K562 (cell line): ENCODE results near the gene CHD3. TPM values are rescaled to one million over a fixed set of nuclear protein-coding genes. Genes with fewer than 3 reads are reported as not detected.
A peak's percentile ranks its signal among the peaks of the same experiment; 100 is the strongest.

Experiments
- ARNT ChIP-seq, 2 experiments: fragments of 450-650 bp; IDR thresholded peaks; 2 replicates each; pipeline ENCODE4 v1.6.1; 2016; ENCODE audit warnings: mild to moderate bottlenecking in 1 of 2
- FIP1L1 ChIP-seq: fragments of 200-400 bp; formaldehyde crosslinking; IDR thresholded peaks from 2 replicates; pipeline ENCODE4 v1.6.1; 2018; ENCODE audit warnings: mild to moderate bottlenecking, low read depth, low read length; ENCODE audit not compliant: poor library complexity, severe bottlenecking
- HEY1 ChIP-seq: fragments of 250-450 bp; sonication (Bioruptor Pico); IDR thresholded peaks from 2 replicates; pipeline ENCODE4 v1.5.0; 2020; ENCODE audit warnings: mild to moderate bottlenecking, moderate library complexity, borderline replicate concordance
- KAT7 ChIP-seq: sonication (generic); formaldehyde crosslinking; IDR thresholded peaks from 2 replicates; pipeline ENCODE4 v1.8.0; 2022; ENCODE audit warnings: missing genetic modification reagents, mild to moderate bottlenecking, borderline replicate concordance
- SRSF3 ChIP-seq: fragments of 200-400 bp; formaldehyde crosslinking; IDR thresholded peaks from 2 replicates; pipeline ENCODE4 v1.6.1; 2016; ENCODE audit warnings: mild to moderate bottlenecking, low read length, moderate library complexity; ENCODE audit not compliant: insufficient read depth
- TEAD4 ChIP-seq, 2 experiments: sonication (generic) in 1 of 2; formaldehyde crosslinking in 1 of 2; IDR thresholded peaks; 2 replicates each; pipeline versions ENCODE4 v1.6.1 to v1.8.0; 2012 to 2022; ENCODE audit warnings: borderline replicate concordance in 1 of 2, inconsistent platforms in 1 of 2, low read length in 1 of 2, mild to moderate bottlenecking in 1 of 2, missing genetic modification reagents in 1 of 2
- ZNF140 ChIP-seq: fragments of 250-450 bp; sonication (Bioruptor Pico); IDR thresholded peaks from 2 replicates; pipeline ENCODE4 v1.8.0; 2021; ENCODE audit warnings: moderate library complexity, mild to moderate bottlenecking, inconsistent platforms
- ZNF384 ChIP-seq: IDR thresholded peaks from 2 replicates; pipeline ENCODE4 v1.6.1; 2012; ENCODE audit warnings: low read depth, low read length, improper control_type of control experiment
- polyA plus RNA-seq, 8 experiments: library from polyadenylated mRNA; depleted of rRNA in 4 of 8; stranded (reverse) in 5 of 8; unstranded in 3 of 8; fragments of >200 nt; fragmentation: Nextera tagmentation in 2 of 8; fragmentation: Illumina TruSeq in 1 of 8; extraction: Ambion mirVana in 2 of 8; extraction: Trizol in 1 of 8; gene quantifications; 2 replicates each; pipeline versions ENCODE4 v1.2.1 to v1.2.3, GENCODE V29; 2011 to 2014; ENCODE audit warnings: inconsistent platforms in 1 of 8, missing spikeins in 1 of 8
- total RNA-seq, 7 experiments: library from RNA; depleted of rRNA in 6 of 7; stranded (reverse); fragments of >200 nt in 6 of 7; fragmentation: Illumina TruSeq in 2 of 7; extraction: Trizol in 2 of 7; gene quantifications; 2 replicates each; pipeline versions ENCODE4 v1.2.1 to v1.2.3, GENCODE V29; 2011 to 2021; ENCODE audit warnings: low replicate concordance in 1 of 7
- TF ChIP-seq, protein P1 (sequence below): fragments of 450-650 bp; IDR thresholded peaks from 2 replicates; pipeline ENCODE4 v1.7.0; 2016; ENCODE audit warnings: borderline replicate concordance
- TF ChIP-seq, protein P2 (sequence below): sonication (generic); formaldehyde crosslinking; IDR thresholded peaks from 2 replicates; pipeline ENCODE4 v1.8.1; 2023; ENCODE audit warnings: mild to moderate bottlenecking, missing genetic modification reagents, moderate library complexity
- TF ChIP-seq, protein P3 (sequence below): fragments of 250-450 bp; sonication (Bioruptor Pico); IDR thresholded peaks from 2 replicates; pipeline ENCODE4 v1.4.0; 2020; ENCODE audit warnings: mild to moderate bottlenecking, moderate library complexity
- TF ChIP-seq, protein P4 (sequence below), 2 experiments: fragments of 200-800 bp in 1 of 2; sonication (Bioruptor generic) in 1 of 2; sonication (generic) in 1 of 2; formaldehyde crosslinking in 1 of 2; IDR thresholded peaks in 1 of 2; conservative IDR thresholded peaks in 1 of 2; 2 replicates each; pipeline versions ENCODE4 v1.5.0 to v1.6.1; 2016 to 2020; ENCODE audit warnings: missing compliant biosample characterization in 1 of 2, missing genetic modification characterization in 1 of 2, missing genetic modification reagents in 1 of 2
- TF ChIP-seq, protein P5 (sequence below): sonication (generic); formaldehyde crosslinking; IDR thresholded peaks from 2 replicates; pipeline ENCODE4 v1.8.1; 2023; ENCODE audit warnings: mild to moderate bottlenecking, missing genetic modification reagents
- TF ChIP-seq, protein P6 (sequence below): fragments of 450-650 bp; formaldehyde crosslinking; IDR thresholded peaks from 2 replicates; pipeline ENCODE4 v1.4.0; 2020; ENCODE audit warnings: mild to moderate bottlenecking, mixed read lengths

Gene CHD3
- total and polyA plus RNA-seq, 9 of the 15 experiments (the other 6 are each of a cell fraction or from before 2014, with no cell fraction given): 0.39 to 38.2 (median 21.2) TPM

DNA sequence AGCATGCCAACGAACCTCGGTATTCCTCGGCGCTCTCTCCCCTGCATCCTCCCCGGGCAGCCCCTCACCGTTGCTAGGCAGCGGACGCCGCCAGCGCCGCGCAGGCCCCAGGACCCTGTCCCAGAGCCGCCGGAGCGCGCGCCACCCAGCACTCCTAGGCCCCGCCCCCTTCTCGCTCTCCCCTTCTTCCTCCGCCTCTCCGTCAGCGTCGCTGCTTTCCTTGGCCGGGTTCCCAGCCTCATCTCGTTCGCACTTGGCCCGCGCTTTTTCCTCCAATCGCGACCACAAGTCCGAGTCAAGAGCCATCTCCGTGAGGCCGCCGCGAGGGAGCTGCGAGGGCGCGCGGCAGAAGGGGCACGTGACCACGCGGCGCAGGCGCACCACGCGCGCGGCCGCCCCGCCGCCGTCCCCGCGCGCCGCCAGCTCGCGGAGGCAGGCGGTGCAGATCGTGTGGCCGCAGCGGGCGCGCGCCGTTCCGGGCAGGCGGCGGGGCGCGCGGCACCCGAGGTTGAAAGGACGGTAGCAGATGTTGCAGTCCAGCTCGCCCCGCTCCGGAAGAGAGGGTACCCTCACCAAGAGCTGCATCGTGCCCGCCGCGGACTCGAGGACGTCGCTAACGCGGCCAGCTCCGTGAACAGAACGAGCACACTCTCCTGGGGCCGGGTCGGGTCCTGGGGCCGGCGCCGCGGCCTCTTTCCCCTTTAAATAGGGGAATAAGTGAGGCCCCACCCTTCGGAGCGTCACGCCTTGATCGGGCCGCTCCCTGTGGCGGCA is 27.2 kb downstream of the CHD3 start, which contains the start of gene RNF227 (continued):
- TF ChIP-seq SRSF3: no peak
- TF ChIP-seq ZNF140 (CRISPR knock-in tag): no peak
- no peak for TF ChIP-seq HEY1
- TF ChIP-seq, protein P1, sequence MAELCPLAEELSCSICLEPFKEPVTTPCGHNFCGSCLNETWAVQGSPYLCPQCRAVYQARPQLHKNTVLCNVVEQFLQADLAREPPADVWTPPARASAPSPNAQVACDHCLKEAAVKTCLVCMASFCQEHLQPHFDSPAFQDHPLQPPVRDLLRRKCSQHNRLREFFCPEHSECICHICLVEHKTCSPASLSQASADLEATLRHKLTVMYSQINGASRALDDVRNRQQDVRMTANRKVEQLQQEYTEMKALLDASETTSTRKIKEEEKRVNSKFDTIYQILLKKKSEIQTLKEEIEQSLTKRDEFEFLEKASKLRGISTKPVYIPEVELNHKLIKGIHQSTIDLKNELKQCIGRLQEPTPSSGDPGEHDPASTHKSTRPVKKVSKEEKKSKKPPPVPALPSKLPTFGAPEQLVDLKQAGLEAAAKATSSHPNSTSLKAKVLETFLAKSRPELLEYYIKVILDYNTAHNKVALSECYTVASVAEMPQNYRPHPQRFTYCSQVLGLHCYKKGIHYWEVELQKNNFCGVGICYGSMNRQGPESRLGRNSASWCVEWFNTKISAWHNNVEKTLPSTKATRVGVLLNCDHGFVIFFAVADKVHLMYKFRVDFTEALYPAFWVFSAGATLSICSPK: no peak
- TF ChIP-seq, protein P2, sequence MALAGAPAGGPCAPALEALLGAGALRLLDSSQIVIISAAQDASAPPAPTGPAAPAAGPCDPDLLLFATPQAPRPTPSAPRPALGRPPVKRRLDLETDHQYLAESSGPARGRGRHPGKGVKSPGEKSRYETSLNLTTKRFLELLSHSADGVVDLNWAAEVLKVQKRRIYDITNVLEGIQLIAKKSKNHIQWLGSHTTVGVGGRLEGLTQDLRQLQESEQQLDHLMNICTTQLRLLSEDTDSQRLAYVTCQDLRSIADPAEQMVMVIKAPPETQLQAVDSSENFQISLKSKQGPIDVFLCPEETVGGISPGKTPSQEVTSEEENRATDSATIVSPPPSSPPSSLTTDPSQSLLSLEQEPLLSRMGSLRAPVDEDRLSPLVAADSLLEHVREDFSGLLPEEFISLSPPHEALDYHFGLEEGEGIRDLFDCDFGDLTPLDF: peak; percentile 81; the same call in 1 of the 2 replicates
- TF ChIP-seq, protein P3, sequence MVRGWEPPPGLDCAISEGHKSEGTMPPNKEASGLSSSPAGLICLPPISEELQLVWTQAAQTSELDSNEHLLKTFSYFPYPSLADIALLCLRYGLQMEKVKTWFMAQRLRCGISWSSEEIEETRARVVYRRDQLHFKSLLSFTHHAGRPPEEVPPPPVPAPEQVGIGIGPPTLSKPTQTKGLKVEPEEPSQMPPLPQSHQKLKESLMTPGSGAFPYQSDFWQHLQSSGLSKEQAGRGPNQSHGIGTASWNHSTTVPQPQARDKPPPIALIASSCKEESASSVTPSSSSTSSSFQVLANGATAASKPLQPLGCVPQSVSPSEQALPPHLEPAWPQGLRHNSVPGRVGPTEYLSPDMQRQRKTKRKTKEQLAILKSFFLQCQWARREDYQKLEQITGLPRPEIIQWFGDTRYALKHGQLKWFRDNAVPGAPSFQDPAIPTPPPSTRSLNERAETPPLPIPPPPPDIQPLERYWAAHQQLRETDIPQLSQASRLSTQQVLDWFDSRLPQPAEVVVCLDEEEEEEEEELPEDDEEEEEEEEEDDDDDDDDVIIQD (CRISPR knock-in tag): no peak
- TF ChIP-seq FIP1L1: no peak
- TF ChIP-seq ZNF384: no peak
- TF ChIP-seq, protein P4, sequence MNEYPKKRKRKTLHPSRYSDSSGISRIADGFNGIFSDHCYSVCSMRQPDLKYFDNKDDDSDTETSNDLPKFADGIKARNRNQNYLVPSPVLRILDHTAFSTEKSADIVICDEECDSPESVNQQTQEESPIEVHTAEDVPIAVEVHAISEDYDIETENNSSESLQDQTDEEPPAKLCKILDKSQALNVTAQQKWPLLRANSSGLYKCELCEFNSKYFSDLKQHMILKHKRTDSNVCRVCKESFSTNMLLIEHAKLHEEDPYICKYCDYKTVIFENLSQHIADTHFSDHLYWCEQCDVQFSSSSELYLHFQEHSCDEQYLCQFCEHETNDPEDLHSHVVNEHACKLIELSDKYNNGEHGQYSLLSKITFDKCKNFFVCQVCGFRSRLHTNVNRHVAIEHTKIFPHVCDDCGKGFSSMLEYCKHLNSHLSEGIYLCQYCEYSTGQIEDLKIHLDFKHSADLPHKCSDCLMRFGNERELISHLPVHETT (CRISPR knock-in tag; conservative IDR thresholded peaks at IDR 0.05 in 1 of 2, IDR thresholded peaks at IDR 0.05 in 1 of 2): peak in 1 of 2 experiments; percentile 78; a peak in 2 of 4 replicates
- TF ChIP-seq KAT7 (CRISPR knock-in tag): no peak
- TF ChIP-seq ARNT (IDR thresholded peaks at IDR 0.05): no peak
- TF ChIP-seq, protein P5, sequence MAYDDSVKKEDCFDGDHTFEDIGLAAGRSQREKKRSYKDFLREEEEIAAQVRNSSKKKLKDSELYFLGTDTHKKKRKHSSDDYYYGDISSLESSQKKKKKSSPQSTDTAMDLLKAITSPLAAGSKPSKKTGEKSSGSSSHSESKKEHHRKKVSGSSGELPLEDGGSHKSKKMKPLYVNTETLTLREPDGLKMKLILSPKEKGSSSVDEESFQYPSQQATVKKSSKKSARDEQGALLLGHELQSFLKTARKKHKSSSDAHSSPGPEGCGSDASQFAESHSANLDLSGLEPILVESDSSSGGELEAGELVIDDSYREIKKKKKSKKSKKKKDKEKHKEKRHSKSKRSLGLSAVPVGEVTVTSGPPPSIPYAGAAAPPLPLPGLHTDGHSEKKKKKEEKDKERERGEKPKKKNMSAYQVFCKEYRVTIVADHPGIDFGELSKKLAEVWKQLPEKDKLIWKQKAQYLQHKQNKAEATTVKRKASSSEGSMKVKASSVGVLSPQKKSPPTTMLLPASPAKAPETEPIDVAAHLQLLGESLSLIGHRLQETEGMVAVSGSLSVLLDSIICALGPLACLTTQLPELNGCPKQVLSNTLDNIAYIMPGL (CRISPR knock-in tag): no peak; the same call in 1 of the 2 replicates
- TF ChIP-seq, protein P6, sequence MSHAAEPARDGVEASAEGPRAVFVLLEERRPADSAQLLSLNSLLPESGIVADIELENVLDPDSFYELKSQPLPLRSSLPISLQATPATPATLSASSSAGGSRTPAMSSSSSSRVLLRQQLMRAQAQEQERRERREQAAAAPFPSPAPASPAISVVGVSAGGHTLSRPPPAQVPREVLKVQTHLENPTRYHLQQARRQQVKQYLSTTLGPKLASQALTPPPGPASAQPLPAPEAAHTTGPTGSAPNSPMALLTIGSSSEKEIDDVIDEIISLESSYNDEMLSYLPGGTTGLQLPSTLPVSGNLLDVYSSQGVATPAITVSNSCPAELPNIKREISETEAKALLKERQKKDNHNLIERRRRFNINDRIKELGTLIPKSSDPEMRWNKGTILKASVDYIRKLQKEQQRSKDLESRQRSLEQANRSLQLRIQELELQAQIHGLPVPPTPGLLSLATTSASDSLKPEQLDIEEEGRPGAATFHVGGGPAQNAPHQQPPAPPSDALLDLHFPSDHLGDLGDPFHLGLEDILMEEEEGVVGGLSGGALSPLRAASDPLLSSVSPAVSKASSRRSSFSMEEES (CRISPR knock-in tag): peak; percentile 89
- no peak for TF ChIP-seq TEAD4 (IDR thresholded peaks at IDR 0.05; ENCODE audit: low read length)
- TF ChIP-seq TEAD4 (CRISPR knock-in tag; IDR thresholded peaks at IDR 0.05; ENCODE audit: borderline replicate concordance): peak; percentile 92; the same call in 1 of the 2 replicates
